Adipose tissue (tissue), 3 donors: Measurements from ENCODE around the gene TEX264. TPM values are rescaled to one million over a fixed set of nuclear protein-coding genes. Genes with fewer than 3 reads are reported as not detected.
A peak's percentile ranks its signal among the peaks of the same experiment; 100 is the strongest.
"Not testable (repeated sequence)": the region's sequence is repeated elsewhere in the genome, so short reads cannot be mapped to it uniquely, and the experiment has no call there.

Experiments
- H3K27ac ChIP-seq: one replicate; pipeline ENCODE4 v1.5.1; 2013; ENCODE audit warnings: low read depth, low read length
- WGBS, 3 donors: extraction: QIAGEN DNeasy Blood & Tissue Kit; methylation state at CpG; one replicate each; pipeline ENCODE4 v1.1.7; 2013; 5-methylcytosine and 5-hydroxymethylcytosine counted together
- polyA plus RNA-seq, 3 donors: library from polyadenylated mRNA; stranded (reverse); fragments of 200-250 nt; gene quantifications; one replicate each; pipeline ENCODE4 v1.2.3, GENCODE V29; 2013
- donor health status: healthy with polysubstance abuse.
- donor health status: Bipolar disorder and iron deficiency.
- donor health status: healthy.

The TEX264 gene
- 10 to 100 TPM; 47.3 to 57.1 (median 48.4) TPM for polyA plus RNA-seq

DNA sequence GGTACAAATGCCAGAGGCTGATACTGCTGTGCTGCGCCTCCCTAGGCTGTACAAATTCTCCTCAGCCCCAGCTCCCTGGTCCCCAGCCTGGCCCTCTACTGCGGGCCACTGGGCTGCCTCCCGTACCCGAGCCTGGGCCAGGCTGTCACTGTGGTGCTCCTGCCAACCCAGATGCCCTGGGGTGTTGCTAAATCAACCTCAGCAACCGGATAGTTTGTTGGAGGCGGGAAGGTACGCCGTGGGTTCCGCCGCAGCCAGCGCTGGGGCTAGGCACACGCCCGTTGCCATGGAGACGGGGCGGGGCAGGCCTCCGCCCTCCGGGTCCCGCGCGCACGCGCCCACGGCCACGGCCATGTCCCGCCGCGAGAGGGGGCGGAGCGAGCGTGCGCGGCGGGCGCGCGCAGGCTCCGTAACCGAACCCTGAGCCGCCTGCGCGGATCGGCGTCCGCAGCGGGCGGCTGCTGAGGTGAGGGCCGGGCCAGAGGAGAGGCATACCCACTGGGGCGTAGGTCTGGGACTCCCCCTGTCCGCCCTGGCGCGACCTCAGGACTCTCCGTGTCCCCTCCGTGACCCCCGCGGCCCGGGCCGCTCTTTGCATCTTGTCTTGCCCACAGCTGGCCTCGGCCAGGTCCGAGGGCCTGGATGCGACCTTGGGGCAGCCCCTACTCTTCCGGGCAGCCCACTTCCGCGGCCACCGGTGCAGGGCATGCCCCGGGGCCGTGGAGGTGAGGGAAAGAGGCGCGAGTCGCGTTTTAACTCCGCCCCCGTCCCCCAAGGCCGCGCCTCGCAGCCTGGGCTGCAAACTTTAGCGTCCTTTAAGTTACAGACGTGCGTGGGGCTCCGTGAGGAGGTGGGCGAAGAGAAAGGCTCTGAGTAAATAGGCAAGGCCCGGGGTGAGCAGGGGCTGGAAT is at the start of gene TEX264:
TEX264 (plus strand) TSS at position 430 of the 911 bp plus-strand sequence. CDS start 3,053 bp downstream, outside the sequence.
- 1% methylated on average over 68 to 81 of the region's 81 CpGs for WGBS, 3 donors
- H3K27ac ChIP-seq: peak within 1 kb of the TSS; percentile 51

- H3K27ac ChIP-seq: no peak overlapping the region
- WGBS, 3 donors: 68 to 97% (median 84%) methylated on average over 3 of the region's 3 CpGs
Measured at GRCh38 chr3:51622413-51622812, 48.6 kb upstream of the TEX264 start.

- 73 to 87% (median 77%) methylated on average over 4 of the region's 4 CpGs for WGBS, 3 donors
- H3K27ac ChIP-seq: no peak overlapping the region
Measured at GRCh38 chr3:51622868-51623267, 48.2 kb upstream of the TEX264 start.

- WGBS, 3 donors: 88 to 96% (median 95%) methylated on average over 4 of the region's 4 CpGs
- no peak overlapping the region for H3K27ac ChIP-seq
Measured at GRCh38 chr3:51630513-51630912, 40.5 kb upstream of the TEX264 start.

DNA sequence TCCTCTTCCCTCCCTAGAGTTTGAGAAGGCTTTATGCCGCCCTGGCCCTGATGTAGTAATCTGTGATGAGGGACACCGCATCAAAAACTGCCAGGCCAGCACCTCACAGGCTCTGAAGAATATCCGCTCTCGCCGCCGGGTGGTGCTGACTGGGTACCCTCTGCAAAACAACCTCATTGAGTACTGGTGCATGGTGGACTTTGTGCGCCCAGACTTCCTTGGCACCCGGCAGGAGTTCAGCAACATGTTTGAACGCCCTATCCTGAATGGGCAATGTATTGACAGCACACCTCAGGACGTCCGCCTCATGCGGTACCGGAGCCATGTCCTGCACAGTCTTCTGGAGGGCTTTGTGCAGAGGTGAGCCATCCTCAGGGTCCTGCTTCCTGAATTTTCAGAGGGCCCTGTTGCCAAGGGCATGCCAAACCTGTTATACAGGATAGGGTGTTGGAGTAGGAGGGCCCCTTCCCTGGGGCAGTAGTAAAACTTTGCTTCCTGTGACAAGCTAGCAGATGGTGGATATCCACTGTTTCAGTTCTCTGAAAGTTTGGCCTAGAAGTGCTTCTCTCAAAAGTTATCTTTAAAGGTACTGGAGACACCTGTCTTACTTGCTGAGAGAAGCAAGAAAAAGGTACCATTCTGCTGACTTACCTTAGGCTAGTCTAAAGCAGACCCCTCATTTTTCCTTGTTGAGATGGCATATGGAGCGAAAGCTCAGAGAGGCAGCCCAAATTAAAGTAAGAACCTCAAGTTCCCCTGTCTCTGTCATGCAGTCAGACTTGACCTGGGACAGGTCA is 33.7 kb upstream of the TEX264 start:
- WGBS, 3 donors: 95 to 97% (median 96%) methylated on average over 14 of the region's 14 CpGs
- no peak overlapping the region for H3K27ac ChIP-seq

DNA sequence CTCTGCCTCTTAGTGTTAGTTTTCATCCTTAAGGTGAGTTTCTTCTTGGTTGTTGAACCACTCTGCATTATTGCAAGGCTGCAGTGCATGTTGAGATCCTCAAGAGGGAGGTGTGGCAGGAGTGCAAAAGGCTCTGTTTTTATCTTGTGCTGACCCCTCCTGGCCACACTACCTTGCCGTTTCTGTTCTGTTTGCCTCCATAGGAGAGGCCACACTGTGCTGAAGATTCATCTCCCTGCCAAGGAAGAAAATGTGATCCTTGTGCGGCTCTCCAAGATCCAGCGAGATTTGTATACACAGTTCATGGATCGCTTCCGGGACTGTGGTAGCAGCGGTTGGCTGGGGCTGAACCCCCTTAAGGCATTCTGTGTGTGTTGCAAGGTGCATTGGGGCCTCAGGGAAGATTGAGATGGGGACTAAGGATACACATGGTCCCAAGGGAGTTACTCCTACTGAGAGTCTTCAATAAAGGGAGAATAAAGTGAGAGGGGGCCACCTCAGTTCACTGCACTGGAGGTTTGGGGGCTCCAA is 33.0 kb upstream of the TEX264 start:
- WGBS, 3 donors: 71 to 79% (median 74%) methylated on average over 6 of the region's 6 CpGs
- no peak overlapping the region for H3K27ac ChIP-seq

GRCh38 chr3:51642462-51642861 is 28.6 kb upstream of the TEX264 start:
- H3K27ac ChIP-seq: no peak overlapping the region
- WGBS, 3 donors: 9 to 35% (median 16%) methylated on average over 2 of the region's 2 CpGs

- WGBS, 3 donors: 92 to 96% (median 95%) methylated on average over 9 of the region's 9 CpGs
- H3K27ac ChIP-seq: no peak overlapping the region
Measured at GRCh38 chr3:51646091-51646490, 25.0 kb upstream of the TEX264 start.

DNA sequence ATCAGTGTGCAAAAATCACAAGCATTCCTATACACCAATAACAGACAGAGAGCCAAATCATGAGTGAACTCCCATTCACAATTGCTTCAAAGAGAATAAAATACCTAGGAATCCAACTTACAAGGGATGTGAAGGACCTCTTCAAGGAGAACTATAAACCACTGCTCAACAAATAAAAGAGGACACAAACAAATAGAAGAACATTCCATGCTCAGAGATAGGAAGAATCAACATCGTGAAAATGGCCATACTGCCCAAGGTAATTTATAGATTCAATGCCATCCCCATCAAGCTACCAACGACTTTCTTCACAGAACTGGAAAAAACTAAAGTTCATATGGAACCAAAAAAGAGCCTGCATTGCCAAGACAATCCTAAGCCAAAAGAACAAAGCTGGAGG is 18.9 kb upstream of the TEX264 start:
- WGBS, 3 donors: 87 to 98% (median 95%) methylated on average over 2 of the region's 2 CpGs
- not testable (repeated sequence) for H3K27ac ChIP-seq

DNA sequence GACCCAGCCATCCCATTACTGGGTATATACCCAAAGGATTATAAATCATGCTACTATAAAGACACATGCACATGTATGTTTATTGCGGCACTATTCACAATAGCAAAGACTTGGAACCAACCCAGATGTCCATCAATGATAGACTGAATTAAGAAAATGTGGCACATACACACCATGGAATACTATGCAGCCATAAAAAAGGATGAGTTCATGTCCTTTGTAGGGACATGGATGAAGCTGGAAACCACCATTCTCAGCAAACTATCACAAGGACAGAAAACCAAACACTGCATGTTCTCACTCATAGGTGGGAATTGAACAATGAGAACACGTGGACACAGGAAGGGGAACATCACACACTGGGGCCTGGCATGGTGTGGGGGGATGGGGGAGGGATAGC is 17.6 kb upstream of the TEX264 start:
- WGBS, 3 donors: 80 to 100% (median 94%) methylated on average over 1 of the region's 2 CpGs
- H3K27ac ChIP-seq: not testable (repeated sequence)

GRCh38 chr3:51657234-51657633 is 13.8 kb upstream of the TEX264 start:
- 63 to 86% (median 63%) methylated on average over 3 of the region's 3 CpGs for WGBS, 3 donors
- no peak overlapping the region for H3K27ac ChIP-seq

DNA sequence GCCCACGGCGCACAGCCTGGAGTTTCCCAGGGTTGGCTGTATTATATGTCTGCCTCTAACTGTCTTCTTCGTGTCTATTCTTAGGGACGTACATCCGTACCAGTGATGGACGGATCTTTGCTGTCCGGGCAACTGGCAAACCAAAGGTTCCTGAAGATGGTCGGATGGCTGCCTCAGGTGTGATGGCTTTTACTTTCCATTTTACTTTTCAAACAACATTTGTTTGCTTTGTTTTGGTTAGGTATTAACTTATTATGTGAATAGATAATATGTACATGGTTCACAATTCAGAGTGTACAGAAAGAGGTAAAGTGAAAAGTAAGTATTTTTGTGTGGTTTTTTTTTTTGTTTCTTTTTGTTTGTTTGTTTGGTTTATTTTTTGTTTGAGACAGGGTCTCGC is 11.1 kb upstream of the TEX264 start:
- H3K27ac ChIP-seq: no peak overlapping the region

DNA sequence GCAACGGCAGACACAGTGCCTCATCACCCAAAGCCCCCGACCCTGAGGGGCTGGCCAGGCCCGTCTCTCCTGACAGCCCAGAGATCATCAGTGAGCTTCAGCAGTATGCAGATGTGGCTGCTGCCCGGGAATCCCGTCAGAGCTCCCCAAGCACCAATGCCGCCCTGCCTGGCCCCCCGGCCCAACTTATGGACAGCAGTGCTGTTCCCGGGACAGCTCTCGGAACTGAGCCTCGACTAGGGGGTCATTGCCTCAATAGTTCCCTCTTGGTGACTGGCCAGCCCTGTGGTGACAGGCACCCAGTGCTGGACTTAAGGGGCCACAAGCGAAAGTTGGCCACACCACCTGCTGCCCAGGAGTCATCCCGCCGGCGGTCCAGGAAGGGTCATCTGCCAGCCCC is 8.6 kb upstream of the TEX264 start:
- 92 to 97% (median 94%) methylated on average over 14 of the region's 14 CpGs for WGBS, 3 donors
- H3K27ac ChIP-seq: no peak overlapping the region

More for the DNA sequence above, 11.1 kb upstream of the TEX264 start:
- WGBS, 3 donors: 91 to 96% (median 96%) methylated on average over 9 of the region's 9 CpGs

- WGBS, 3 donors: 88 to 100% (median 100%) methylated on average over 1 of the region's 1 CpG
- no peak overlapping the region for H3K27ac ChIP-seq
Measured at GRCh38 chr3:51668756-51669155, 2.3 kb upstream of the TEX264 start.

DNA sequence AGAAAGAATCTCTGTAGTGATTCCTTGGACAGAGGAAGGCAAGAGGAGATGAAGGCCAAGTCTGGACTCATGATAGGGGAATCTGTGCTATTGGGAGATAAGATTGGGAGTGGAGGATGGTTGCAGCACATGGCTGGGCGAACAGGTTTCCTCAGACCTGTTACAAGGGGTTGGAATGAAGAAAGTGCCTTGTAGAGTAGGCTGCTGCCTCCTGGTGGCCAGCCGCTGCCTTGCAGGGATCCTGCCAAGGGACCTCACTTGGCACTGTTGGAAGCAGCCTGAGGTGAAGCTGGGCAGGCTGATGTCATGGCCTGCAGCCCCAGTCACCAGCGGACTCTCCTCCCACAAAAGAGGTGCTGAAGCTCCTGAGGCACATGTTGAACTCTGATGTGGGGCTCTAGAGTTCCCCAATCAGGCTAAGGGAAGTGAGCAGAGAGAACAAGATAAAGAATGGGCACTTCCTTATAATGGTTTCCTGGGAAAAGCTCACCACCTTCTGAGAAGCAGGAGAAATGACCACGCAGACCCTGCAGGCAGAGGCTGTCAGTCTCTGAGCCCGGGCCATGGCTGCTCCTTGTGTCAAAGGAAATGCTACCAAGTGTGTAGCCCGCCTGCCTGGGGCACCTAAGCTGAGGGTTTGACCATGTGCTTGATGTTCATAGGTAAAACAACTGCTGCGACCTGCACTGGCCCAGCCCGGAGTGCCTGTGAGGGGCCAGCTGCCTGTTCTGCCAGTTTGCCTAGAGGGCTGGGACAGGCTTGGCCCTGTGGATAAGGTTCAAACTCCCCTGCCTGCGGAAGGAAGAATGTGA is 1.6 kb upstream of the TEX264 start:
- no peak overlapping the region for H3K27ac ChIP-seq
- WGBS, 3 donors: 36 to 44% (median 41%) methylated on average over 9 of the region's 9 CpGs

GRCh38 chr3:51670053-51670822 is 814 bp upstream of the TEX264 start:
- peak overlapping the region; percentile 51 for H3K27ac ChIP-seq
- 56 to 58% (median 57%) methylated on average over 15 of the region's 15 CpGs for WGBS, 3 donors

DNA sequence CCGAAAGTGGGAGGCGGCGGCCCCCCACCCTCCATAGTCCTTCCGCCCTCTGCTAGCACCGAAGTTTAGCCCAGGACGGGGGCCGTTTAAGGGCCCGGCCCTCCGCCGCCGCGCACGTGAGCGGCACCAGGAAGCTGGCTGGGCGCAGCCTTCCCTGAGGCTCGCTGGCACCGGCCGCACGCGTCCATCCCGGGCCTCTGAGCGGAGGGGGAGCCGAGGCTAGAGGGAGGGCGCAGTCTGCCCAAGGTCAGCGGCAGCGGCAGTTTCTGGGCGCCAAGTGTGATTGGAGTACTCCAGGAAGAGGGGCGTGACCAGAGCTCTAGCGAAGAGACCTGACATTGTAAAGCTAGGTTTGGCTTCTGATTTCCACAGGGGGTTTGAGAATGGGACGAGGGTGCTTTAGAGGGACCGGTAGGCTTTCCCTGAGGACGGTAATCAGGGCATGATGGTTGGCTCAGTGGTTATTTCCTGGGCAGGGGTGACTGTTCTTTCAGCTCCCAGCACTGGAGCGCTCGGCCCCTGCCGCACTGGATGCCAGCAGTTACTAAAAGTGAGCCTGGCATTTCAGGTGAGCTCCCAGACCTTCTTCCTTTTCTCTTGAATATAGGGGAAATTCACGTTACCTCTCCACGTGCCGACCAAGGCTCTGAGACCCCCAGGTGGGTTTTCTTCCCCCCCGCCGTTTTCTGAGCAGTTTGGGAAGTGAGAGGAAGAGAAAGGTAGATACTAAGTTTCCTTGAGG is 853 bp downstream of the TEX264 start:
- 6 to 8% (median 7%) methylated on average over 29 to 40 of the region's 40 CpGs for WGBS, 3 donors
- peak overlapping the region; percentile 38 for H3K27ac ChIP-seq
